Astrocyte of the cerebellum (primary cell): Measurements from ENCODE around the gene IGDCC3.

Experiments used
- DNase-seq: peaks from one replicate; pipeline ENCODE4 v3.0.0-alpha.2; 2011; ENCODE audit warnings: low read depth
- H3K4me3 ChIP-seq: 2 replicates; pipeline ENCODE4 v1.5.1; 2011; ENCODE audit warnings: mild to moderate bottlenecking, low read depth, low read length, moderate library complexity
- in situ Hi-C: cut with HindIII; loops from 2 replicates; pipeline ENCODE4 v1.10.0; 2017; ENCODE audit warnings: low sequenced_read_pairs
- TF ChIP-seq, protein P1 (sequence below): IDR thresholded peaks from 2 replicates; pipeline ENCODE4 v1.5.1; 2012; ENCODE audit warnings: low read length, low read depth, moderate library complexity, mild to moderate bottlenecking; ENCODE audit errors: missing control alignments

IGDCC3 gene

DNA sequence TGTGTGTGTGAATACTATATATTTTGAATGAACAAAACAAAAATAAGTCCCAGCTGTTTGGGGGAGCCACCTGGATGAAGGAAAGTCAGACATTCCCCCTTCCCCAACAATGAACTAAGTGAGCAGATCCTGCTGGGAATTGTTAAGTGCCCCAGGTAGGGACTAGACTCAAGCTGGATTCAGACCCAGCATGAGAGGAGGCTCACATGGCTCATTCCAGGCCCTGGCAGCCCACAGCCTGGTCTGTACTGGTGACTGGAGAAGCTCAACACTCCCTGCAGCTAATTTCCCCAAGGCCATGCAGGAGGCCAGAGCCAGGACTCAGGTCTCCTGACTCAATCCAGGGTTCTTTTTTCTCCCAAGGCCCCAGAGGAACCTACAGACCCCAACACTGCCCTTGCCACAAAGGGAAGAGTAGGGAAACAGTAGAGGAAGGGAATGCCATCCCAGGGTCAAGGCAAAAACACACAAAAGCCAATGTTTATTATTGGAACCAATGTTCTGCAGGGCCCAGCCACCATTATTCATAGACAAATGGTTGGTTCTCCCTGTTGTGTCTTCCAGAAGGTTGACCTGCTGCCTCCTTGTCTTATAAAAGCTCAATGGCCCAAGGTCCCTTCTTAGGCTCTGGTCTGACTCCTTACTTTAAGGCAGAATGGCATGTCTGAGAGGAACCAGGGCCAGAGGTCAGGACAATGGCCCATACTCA is 35.4 kb upstream of the IGDCC3 start:
- TF ChIP-seq, protein P1, sequence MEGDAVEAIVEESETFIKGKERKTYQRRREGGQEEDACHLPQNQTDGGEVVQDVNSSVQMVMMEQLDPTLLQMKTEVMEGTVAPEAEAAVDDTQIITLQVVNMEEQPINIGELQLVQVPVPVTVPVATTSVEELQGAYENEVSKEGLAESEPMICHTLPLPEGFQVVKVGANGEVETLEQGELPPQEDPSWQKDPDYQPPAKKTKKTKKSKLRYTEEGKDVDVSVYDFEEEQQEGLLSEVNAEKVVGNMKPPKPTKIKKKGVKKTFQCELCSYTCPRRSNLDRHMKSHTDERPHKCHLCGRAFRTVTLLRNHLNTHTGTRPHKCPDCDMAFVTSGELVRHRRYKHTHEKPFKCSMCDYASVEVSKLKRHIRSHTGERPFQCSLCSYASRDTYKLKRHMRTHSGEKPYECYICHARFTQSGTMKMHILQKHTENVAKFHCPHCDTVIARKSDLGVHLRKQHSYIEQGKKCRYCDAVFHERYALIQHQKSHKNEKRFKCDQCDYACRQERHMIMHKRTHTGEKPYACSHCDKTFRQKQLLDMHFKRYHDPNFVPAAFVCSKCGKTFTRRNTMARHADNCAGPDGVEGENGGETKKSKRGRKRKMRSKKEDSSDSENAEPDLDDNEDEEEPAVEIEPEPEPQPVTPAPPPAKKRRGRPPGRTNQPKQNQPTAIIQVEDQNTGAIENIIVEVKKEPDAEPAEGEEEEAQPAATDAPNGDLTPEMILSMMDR = no peak
- H3K4me3 ChIP-seq = no peak overlapping the region
- no peak for DNase-seq
- in situ Hi-C loops = no loop called here

DNA sequence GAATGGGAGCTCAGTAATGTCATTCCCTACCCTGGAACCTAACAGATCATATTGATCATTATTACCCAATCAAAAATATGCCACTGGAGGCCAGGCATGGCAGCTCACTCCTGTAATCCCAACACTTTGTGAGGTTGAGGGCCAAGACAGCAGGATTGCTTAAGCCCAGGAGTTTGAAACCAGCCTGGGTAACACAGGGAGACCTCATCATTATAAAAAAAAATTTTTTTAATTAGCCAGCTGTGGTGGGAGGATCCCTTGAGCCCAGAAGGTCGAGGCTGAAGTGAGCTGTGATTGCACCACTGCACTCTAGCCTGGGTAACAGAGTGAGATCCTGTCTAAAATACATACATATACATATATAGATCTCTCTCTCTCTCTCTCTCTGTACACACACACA is 34.8 kb upstream of the IGDCC3 start:
- DNase-seq = no peak
- in situ Hi-C loops = no loop called here
- no peak overlapping the region for H3K4me3 ChIP-seq
- TF ChIP-seq, protein P1 = no peak

DNA sequence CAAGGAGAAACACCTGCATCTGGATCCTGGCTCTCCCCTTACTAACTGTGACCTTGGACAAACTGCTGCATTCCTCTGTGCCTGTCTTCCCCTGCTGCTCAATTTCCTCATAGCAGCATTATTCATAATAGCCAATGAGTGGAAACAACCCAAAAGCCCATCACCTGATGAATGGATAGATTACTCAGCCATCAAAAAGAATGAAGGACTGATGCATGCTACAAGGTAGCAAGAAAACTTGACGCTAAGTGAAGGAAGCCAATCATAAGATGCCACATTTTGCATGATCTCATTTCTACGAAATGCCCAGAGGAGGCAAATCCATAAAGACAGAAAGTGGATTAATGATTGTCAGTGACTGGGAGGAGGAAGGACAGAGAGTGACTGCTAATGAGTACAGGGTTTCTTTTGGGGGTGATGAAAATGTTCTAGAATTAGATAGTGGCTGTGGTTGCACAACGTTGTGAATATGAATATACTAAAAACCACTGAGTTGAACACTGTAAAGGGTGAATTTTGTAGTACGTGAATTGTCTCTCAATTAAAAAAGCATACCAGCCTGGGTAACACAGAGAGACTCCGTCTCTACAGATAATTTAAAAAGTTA is 33.8 kb upstream of the IGDCC3 start:
- DNase-seq = no peak
- H3K4me3 ChIP-seq = no peak overlapping the region
- TF ChIP-seq, protein P1 = no peak
- in situ Hi-C loops = no loop called here

DNA sequence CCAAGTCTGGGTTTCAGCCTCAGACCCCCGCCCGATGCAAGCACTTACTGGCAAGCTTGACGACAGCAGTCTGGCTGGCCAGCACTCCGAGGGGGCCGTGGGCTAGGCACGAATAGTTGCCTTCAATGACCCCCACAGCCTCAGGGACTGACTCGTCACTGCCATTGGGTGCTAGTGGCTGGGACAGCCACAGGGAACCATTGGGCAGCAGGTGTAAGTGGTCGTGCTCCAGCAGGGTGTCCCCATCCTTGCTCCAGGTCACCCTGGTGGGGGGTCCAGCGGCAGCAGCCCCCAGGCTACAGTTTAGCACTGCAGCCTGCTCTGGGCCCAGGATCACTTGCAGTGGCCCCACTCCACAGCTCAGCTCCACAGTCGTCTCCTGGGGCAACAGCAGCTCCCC is 33.2 kb upstream of the IGDCC3 start:
- DNase-seq = no peak
- H3K4me3 ChIP-seq = no peak overlapping the region
- in situ Hi-C loops = no loop called here
- TF ChIP-seq, protein P1 = no peak

DNA sequence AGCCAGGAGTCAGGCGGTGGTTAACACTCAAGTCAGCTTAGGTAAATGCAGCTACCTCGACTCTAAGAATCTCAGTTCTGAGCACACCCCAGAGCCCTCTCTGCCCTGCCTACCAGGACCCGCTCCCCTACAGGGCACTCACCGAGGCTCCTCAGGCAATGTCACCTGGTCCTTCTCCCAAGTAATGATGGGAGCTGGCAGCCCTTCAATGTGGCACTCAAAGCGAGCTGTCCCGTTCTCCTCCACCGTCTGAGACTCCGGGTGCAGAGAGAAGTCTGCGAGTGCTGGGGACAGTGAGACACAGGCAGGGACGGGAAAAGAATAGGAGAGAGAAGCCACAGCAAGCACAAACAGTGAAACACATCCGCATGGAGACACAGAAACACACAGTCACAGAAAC is 32.2 kb upstream of the IGDCC3 start:
- TF ChIP-seq, protein P1 = no peak
- no peak for DNase-seq
- in situ Hi-C loops = no loop called here
- no peak overlapping the region for H3K4me3 ChIP-seq

DNA sequence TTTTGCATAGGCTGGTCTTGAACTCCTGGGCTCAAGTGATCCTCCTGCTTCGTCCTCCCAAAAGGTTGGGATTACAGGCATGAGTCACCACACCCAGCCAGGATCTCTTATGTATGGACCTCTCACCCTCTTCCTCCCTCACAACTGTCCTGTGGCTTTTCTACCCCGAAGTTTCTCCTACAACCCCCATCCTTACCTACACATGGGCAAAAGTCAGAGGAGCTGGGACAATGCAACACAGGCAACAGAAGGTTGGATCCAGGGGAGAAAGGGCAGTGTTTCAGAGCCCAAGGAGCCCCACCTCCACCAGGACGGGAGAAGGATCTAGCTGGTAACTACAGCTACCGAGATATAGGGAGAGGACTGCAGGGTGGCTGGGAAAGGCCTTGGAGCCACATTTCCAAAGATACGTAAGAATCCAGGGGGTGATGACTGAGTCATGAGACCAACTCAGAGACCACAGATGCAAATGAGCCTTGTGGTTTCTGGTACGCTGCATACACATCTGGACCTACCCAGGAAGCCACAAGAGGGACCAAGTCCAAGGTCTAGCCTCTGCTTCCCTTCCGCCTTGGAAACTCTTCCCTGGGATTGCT is 31.3 kb upstream of the IGDCC3 start:
- peak; percentile 100 for DNase-seq
- in situ Hi-C loops = no loop called here
- TF ChIP-seq, protein P1 = no peak
- no peak overlapping the region for H3K4me3 ChIP-seq
